HG03196 (cell line): ENCODE data around the gene KLF12.

Experiments used
- ATAC-seq: cut with Tn5 transposase; IDR thresholded peaks from one replicate; pipeline ENCODE4 v1.9.1; 2021; ENCODE audit not compliant: unreplicated experiment

Gene KLF12

GRCh38 chr13:74134221-74134776 lies at the start of gene KLF12:
KLF12 (minus strand) TSS chr13:74134404.
- peak; percentile 69 for ATAC-seq

GRCh38 chr13:74182491-74182890 lies 48.3 kb upstream of the KLF12 start:
- no peak for ATAC-seq

GRCh38 chr13:74174810-74175209 lies 40.6 kb upstream of the KLF12 start:
- no peak for ATAC-seq

- ATAC-seq, result no peak
Observed at GRCh38 chr13:74173822-74174221, 39.6 kb upstream of the KLF12 start.

- ATAC-seq, result no peak
Observed at GRCh38 chr13:74171641-74172040, 37.4 kb upstream of the KLF12 start.

- no peak for ATAC-seq
Observed at GRCh38 chr13:74169676-74170075, 35.5 kb upstream of the KLF12 start.

- no peak for ATAC-seq
Observed at GRCh38 chr13:74168263-74168675, 34.1 kb upstream of the KLF12 start.

GRCh38 chr13:74166261-74167004 lies 32.2 kb upstream of the KLF12 start:
- ATAC-seq, result no peak

GRCh38 chr13:74162782-74163181 lies 28.6 kb upstream of the KLF12 start:
- ATAC-seq, result no peak

GRCh38 chr13:74162135-74162534 lies 27.9 kb upstream of the KLF12 start:
- ATAC-seq, result no peak

- no peak for ATAC-seq
Observed at GRCh38 chr13:74158571-74159352, 24.6 kb upstream of the KLF12 start.

GRCh38 chr13:74158028-74158427 lies 23.8 kb upstream of the KLF12 start:
- no peak for ATAC-seq

GRCh38 chr13:74154981-74155380 lies 20.8 kb upstream of the KLF12 start:
- ATAC-seq, result no peak

GRCh38 chr13:74153316-74153715 lies 19.1 kb upstream of the KLF12 start:
- no peak for ATAC-seq

- ATAC-seq, result no peak
Observed at GRCh38 chr13:74151859-74152258, 17.7 kb upstream of the KLF12 start.

GRCh38 chr13:74148352-74148751 lies 14.1 kb upstream of the KLF12 start:
- no peak for ATAC-seq

GRCh38 chr13:74145249-74145975 lies 11.2 kb upstream of the KLF12 start:
- ATAC-seq, result no peak

- ATAC-seq, result no peak
Observed at GRCh38 chr13:74144269-74144668, 10.1 kb upstream of the KLF12 start.

GRCh38 chr13:74142257-74142656 lies 8.1 kb upstream of the KLF12 start:
- no peak for ATAC-seq

GRCh38 chr13:74138241-74138640 lies 4.0 kb upstream of the KLF12 start:
- ATAC-seq, result no peak

GRCh38 chr13:74136084-74136658 lies 2.0 kb upstream of the KLF12 start:
- ATAC-seq, result no peak
